IPS DF 6.9 (cell line): ENCODE results near the gene ENDOU.

Source experiments
- DNase-seq: peaks from one replicate; pipeline ENCODE4 v3.0.0-alpha.2; 2013; ENCODE audit warnings: low read depth, low spot score
- H3K27ac ChIP-seq: one replicate; pipeline ENCODE4 v1.5.1; 2013; ENCODE audit warnings: low read length, control low read depth
- H3K27me3 ChIP-seq: 2 replicates; pipeline ENCODE4 v1.6.1; 2013; ENCODE audit warnings: mild to moderate bottlenecking, low read length; ENCODE audit not compliant: control insufficient read depth, insufficient read depth
- H3K36me3 ChIP-seq: 2 replicates; pipeline ENCODE4 v1.6.1; 2013; ENCODE audit warnings: low read length; ENCODE audit not compliant: control insufficient read depth, insufficient read depth
- H3K4me1 ChIP-seq: 2 replicates; pipeline ENCODE4 v1.6.1; 2013; ENCODE audit warnings: low read length; ENCODE audit not compliant: control insufficient read depth, insufficient read depth
- H3K4me3 ChIP-seq: 2 replicates; pipeline ENCODE4 v1.5.1; 2013; ENCODE audit warnings: mild to moderate bottlenecking, low read length
- H3K9me3 ChIP-seq: 2 replicates; pipeline ENCODE4 v1.6.1; 2013; ENCODE audit warnings: low read length, inconsistent platforms; ENCODE audit not compliant: control insufficient read depth, insufficient read depth
- WGBS: extraction: QIAGEN DNeasy Blood & Tissue Kit; methylation state at CpG from one replicate; pipeline ENCODE4 v1.1.7; 2013; ENCODE audit warnings: mixed read lengths, missing lambda C conversion rate; ENCODE audit not compliant: insufficient read length, insufficient coverage; 5-methylcytosine and 5-hydroxymethylcytosine counted together

Gene ENDOU

GRCh38 chr12:47732504-47732903 is 7.2 kb upstream of the ENDOU start:
- Histone ChIP-seq H3K4me3 (no peak overlapping the region), H3K9me3 (no peaks in the 10 kb centered on the region), H3K27ac (no peak overlapping the region), H3K36me3 (no peaks in the 10 kb centered on the region), H3K27me3 (no peaks in the 10 kb centered on the region), H3K4me1 (peaks cover 5% of the 10 kb centered on the region)
- no peak for DNase-seq
- no CpG with 5 or more reads among the region's 2 CpGs for WGBS

- Histone ChIP-seq H3K27ac (no peak overlapping the region), H3K36me3 (no peaks in the 10 kb centered on the region), H3K4me3 (no peak overlapping the region), H3K27me3 (no peaks in the 10 kb centered on the region), H3K9me3 (no peaks in the 10 kb centered on the region), H3K4me1 (peaks cover 5% of the 10 kb centered on the region)
- WGBS, result no CpG with 5 or more reads among the region's 5 CpGs
- DNase-seq, result no peak
Measured at GRCh38 chr12:47731723-47732122, 6.4 kb upstream of the ENDOU start.

GRCh38 chr12:47730341-47730744 is 5.1 kb upstream of the ENDOU start:
- H3K36me3 ChIP-seq, result no peaks in the 10 kb centered on the region
- WGBS, result no CpG with 5 or more reads among the region's 8 CpGs
- peaks cover 5% of the 10 kb centered on the region for H3K4me1 ChIP-seq
- no peaks in the 10 kb centered on the region for H3K9me3 ChIP-seq
- H3K27me3 ChIP-seq, result no peaks in the 10 kb centered on the region
- H3K4me3 ChIP-seq, result no peak overlapping the region
- DNase-seq, result no peak
- H3K27ac ChIP-seq, result no peak overlapping the region

GRCh38 chr12:47729233-47729632 is 3.9 kb upstream of the ENDOU start:
- H3K27ac ChIP-seq, result no peak overlapping the region

GRCh38 chr12:47725893-47726292 is 603 bp upstream of the ENDOU start:
- H3K9me3 ChIP-seq, result no peaks in the 10 kb centered on the region
- no peaks in the 10 kb centered on the region for H3K27me3 ChIP-seq
- no peak overlapping the region for H3K27ac ChIP-seq
- WGBS, result no CpG with 5 or more reads among the region's 5 CpGs
- no peak overlapping the region for H3K4me3 ChIP-seq
- no peak for DNase-seq
- H3K4me1 ChIP-seq, result no peaks in the 10 kb centered on the region
- no peaks in the 10 kb centered on the region for H3K36me3 ChIP-seq

More at GRCh38 chr12:47729233-47729632, 3.9 kb upstream of the ENDOU start:
- H3K4me3 ChIP-seq, result no peak overlapping the region
- WGBS, result no CpG with 5 or more reads among the region's 3 CpGs
- no peaks in the 10 kb centered on the region for H3K27me3 ChIP-seq
- no peaks in the 10 kb centered on the region for H3K4me1 ChIP-seq
- DNase-seq, result no peak
- H3K36me3 ChIP-seq, result no peaks in the 10 kb centered on the region
- H3K9me3 ChIP-seq, result no peaks in the 10 kb centered on the region

GRCh38 chr12:47722941-47723631 is 2.2 kb downstream of the ENDOU start:
- H3K4me1 ChIP-seq, result no peaks in the 10 kb centered on the region
- no peaks in the 10 kb centered on the region for H3K36me3 ChIP-seq
- H3K4me3 ChIP-seq, result no peak overlapping the region
- H3K27me3 ChIP-seq, result no peaks in the 10 kb centered on the region
- H3K27ac ChIP-seq, result no peak overlapping the region
- no CpG with 5 or more reads among the region's 5 CpGs for WGBS
- no peaks in the 10 kb centered on the region for H3K9me3 ChIP-seq
- no peak for DNase-seq

- no peak overlapping the region for H3K4me3 ChIP-seq
- H3K36me3 ChIP-seq, result no peaks in the 10 kb centered on the region
- no peaks in the 10 kb centered on the region for H3K9me3 ChIP-seq
- no peak for DNase-seq
- H3K4me1 ChIP-seq, result no peaks in the 10 kb centered on the region; the same call in 1 of the 2 replicates
- no peak overlapping the region for H3K27ac ChIP-seq
- no peaks in the 10 kb centered on the region for H3K27me3 ChIP-seq
- WGBS, result no CpG with 5 or more reads among the region's 7 CpGs
Measured at GRCh38 chr12:47722136-47722834, 3.0 kb downstream of the ENDOU start.

GRCh38 chr12:47721431-47721973 is 3.8 kb downstream of the ENDOU start:
- no peaks in the 10 kb centered on the region for H3K36me3 ChIP-seq
- no peak overlapping the region for H3K4me3 ChIP-seq
- H3K27ac ChIP-seq, result no peak overlapping the region
- no peaks in the 10 kb centered on the region for H3K27me3 ChIP-seq
- no CpG with 5 or more reads among the region's 9 CpGs for WGBS
- no peak for DNase-seq
- H3K4me1 ChIP-seq, result no peaks in the 10 kb centered on the region; the same call in 1 of the 2 replicates
- H3K9me3 ChIP-seq, result no peaks in the 10 kb centered on the region

- Histone ChIP-seq H3K27ac (no peak overlapping the region), H3K36me3 (no peaks in the 10 kb centered on the region), H3K4me3 (no peak overlapping the region), H3K9me3 (no peaks in the 10 kb centered on the region), H3K27me3 (no peaks in the 10 kb centered on the region), H3K4me1 (peaks cover 3% of the 10 kb centered on the region; the same call in 1 of the 2 replicates)
- WGBS, result no CpG with 5 or more reads among the region's 1 CpG
- DNase-seq, result no peak
Measured at GRCh38 chr12:47718531-47718930, 6.8 kb downstream of the ENDOU start.

- WGBS, result no CpG with 5 or more reads among the region's 13 CpGs
- Histone ChIP-seq H3K9me3 (no peaks in the 10 kb centered on the region), H3K4me1 (peaks cover 3% of the 10 kb centered on the region; the same call in 1 of the 2 replicates), H3K27ac (no peak overlapping the region), H3K27me3 (no peaks in the 10 kb centered on the region), H3K4me3 (no peak overlapping the region), H3K36me3 (no peaks in the 10 kb centered on the region)
- peak; percentile 77 for DNase-seq
Measured at GRCh38 chr12:47717443-47718193, 7.7 kb downstream of the ENDOU start.
